ENCODE data around the gene GP1BA.

- TF ChIP-seq CTCF (IDR thresholded peaks at IDR 0.05; ENCODE audit: poor library complexity, severe bottlenecking) (no peak), EP300 (conservative IDR thresholded peaks at IDR 0.05; ENCODE audit: poor library complexity, severe bottlenecking) (no peak), EZH2 (IDR thresholded peaks at IDR 0.05; ENCODE audit: borderline replicate concordance, insufficient read depth, low read length, poor library complexity, severe bottlenecking) (no peak), POLR2AphosphoS5 (IDR thresholded peaks at IDR 0.05) (no peak), SMC3 (conservative IDR thresholded peaks at IDR 0.05; ENCODE audit: poor library complexity) (no peak), MXI1 (conservative IDR thresholded peaks at IDR 0.05; ENCODE audit: poor library complexity, severe bottlenecking) (no peak), TAF1 (IDR thresholded peaks at IDR 0.05; ENCODE audit: low read depth) (no peak), RAD21 (conservative IDR thresholded peaks at IDR 0.05) (no peak)
- TF ChIP-seq, protein P1, sequence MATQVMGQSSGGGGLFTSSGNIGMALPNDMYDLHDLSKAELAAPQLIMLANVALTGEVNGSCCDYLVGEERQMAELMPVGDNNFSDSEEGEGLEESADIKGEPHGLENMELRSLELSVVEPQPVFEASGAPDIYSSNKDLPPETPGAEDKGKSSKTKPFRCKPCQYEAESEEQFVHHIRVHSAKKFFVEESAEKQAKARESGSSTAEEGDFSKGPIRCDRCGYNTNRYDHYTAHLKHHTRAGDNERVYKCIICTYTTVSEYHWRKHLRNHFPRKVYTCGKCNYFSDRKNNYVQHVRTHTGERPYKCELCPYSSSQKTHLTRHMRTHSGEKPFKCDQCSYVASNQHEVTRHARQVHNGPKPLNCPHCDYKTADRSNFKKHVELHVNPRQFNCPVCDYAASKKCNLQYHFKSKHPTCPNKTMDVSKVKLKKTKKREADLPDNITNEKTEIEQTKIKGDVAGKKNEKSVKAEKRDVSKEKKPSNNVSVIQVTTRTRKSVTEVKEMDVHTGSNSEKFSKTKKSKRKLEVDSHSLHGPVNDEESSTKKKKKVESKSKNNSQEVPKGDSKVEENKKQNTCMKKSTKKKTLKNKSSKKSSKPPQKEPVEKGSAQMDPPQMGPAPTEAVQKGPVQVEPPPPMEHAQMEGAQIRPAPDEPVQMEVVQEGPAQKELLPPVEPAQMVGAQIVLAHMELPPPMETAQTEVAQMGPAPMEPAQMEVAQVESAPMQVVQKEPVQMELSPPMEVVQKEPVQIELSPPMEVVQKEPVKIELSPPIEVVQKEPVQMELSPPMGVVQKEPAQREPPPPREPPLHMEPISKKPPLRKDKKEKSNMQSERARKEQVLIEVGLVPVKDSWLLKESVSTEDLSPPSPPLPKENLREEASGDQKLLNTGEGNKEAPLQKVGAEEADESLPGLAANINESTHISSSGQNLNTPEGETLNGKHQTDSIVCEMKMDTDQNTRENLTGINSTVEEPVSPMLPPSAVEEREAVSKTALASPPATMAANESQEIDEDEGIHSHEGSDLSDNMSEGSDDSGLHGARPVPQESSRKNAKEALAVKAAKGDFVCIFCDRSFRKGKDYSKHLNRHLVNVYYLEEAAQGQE (IDR thresholded peaks at IDR 0.05; ENCODE audit: borderline replicate concordance) = no peak
Observed at GRCh38 chr17:4958102-4958501, 26.0 kb downstream of the GP1BA start.
